Common myeloid progenitor, CD34-positive (primary cell): ENCODE results near the gene MGMT.

ENCODE experiments used
- CTCF ChIA-PET: fragments of 350-600 bp; sonication (Branson Sonifier 250); formaldehyde crosslinking; loops from one replicate; lab custom pipeline; 2021; ENCODE audit warnings: antibody characterized with exemption; lab: Charles Lee
- POLR2A ChIA-PET: fragments of 350-600 bp; sonication (Branson Sonifier 250); formaldehyde crosslinking; loops from one replicate; lab custom pipeline; 2021; ENCODE audit warnings: antibody characterized with exemption; lab: Charles Lee
- DNase-seq, 3 donors: peaks; one replicate each; pipeline versions ENCODE4 v3.0.0 to v3.0.0-alpha.2; 2013
- H3K27ac ChIP-seq, 2 experiments: 1 replicate in 1 of 2; 2 replicates in 1 of 2; pipeline ENCODE4 v1.7.0; 2013; ENCODE audit warnings: inconsistent platforms in 2 of 2, low read length in 2 of 2, mild to moderate bottlenecking in 2 of 2, low read depth in 1 of 2, moderate library complexity in 1 of 2; ENCODE audit not compliant: severe bottlenecking in 2 of 2, insufficient read depth in 1 of 2, poor library complexity in 1 of 2
- H3K27me3 ChIP-seq, 5 experiments: replicated peaks in 2 of 5; 1 replicate in 3 of 5; 2 replicates in 2 of 5; pipeline versions ENCODE4 v1.6.1 to v1.7.0; 2013; ENCODE audit warnings: low read length in 4 of 5, mild to moderate bottlenecking in 2 of 5, moderate library complexity in 2 of 5, inconsistent platforms in 1 of 5; ENCODE audit not compliant: insufficient read depth in 5 of 5, control insufficient read depth in 4 of 5
- H3K36me3 ChIP-seq, 4 experiments: 1 replicate in 2 of 4; 2 replicates in 2 of 4; pipeline versions ENCODE4 v1.6.1 to v1.7.0; 2013; ENCODE audit warnings: low read length in 3 of 4, control low read depth in 1 of 4, mild to moderate bottlenecking in 1 of 4; ENCODE audit not compliant: control insufficient read depth in 4 of 4, insufficient read depth in 4 of 4
- H3K4me1 ChIP-seq, 4 experiments: 1 replicate in 3 of 4; 2 replicates in 1 of 4; pipeline versions ENCODE4 v1.6.1 to v1.7.1; 2013; ENCODE audit warnings: low read length in 3 of 4, mild to moderate bottlenecking in 3 of 4, control low read depth in 1 of 4, inconsistent platforms in 1 of 4, moderate library complexity in 1 of 4; ENCODE audit not compliant: control insufficient read depth in 4 of 4, insufficient read depth in 4 of 4; ENCODE audit errors: control extremely low read depth in 1 of 4
- H3K4me3 ChIP-seq, 7 experiments: 1 replicate in 4 of 7; 2 replicates in 3 of 7; pipeline versions ENCODE4 v1.5.1 to v1.7.0; 2013; ENCODE audit warnings: mild to moderate bottlenecking in 7 of 7, low read length in 6 of 7, moderate library complexity in 6 of 7, inconsistent platforms in 2 of 7, low read depth in 2 of 7, control low read depth in 1 of 7; ENCODE audit not compliant: insufficient read depth in 4 of 7, control insufficient read depth in 1 of 7; ENCODE audit errors: extremely low read depth in 1 of 7
- H3K9me3 ChIP-seq, 5 experiments: 1 replicate in 4 of 5; 2 replicates in 1 of 5; pipeline versions ENCODE4 v1.6.1 to v1.7.1; 2013; ENCODE audit warnings: low read length in 4 of 5, mild to moderate bottlenecking in 2 of 5, inconsistent platforms in 1 of 5, low read depth in 1 of 5, moderate library complexity in 1 of 5; ENCODE audit not compliant: control insufficient read depth in 4 of 5, insufficient read depth in 2 of 5; ENCODE audit errors: control extremely low read depth in 1 of 5
- WGBS: methylation state at CpG from one replicate; pipeline ENCODE4 v1.1.5; 2013; ENCODE audit not compliant: insufficient coverage; 5-methylcytosine and 5-hydroxymethylcytosine counted together

MGMT gene

GRCh38 chr10:129755158-129755591 lies 288.1 kb downstream of the MGMT start:
- DNase-seq: no peak
- H3K27me3 ChIP-seq: no peaks in the 10 kb centered on the region
- peaks cover 0 to 11% (median 1%) of the 10 kb centered on the region in 4 experiments for H3K36me3 ChIP-seq
- WGBS: 100% methylated on average over 1 of the region's 2 CpGs
- no peak overlapping the region for H3K4me3 ChIP-seq
- H3K4me1 ChIP-seq: peaks cover 0 to 15% (median 8%) of the 10 kb centered on the region in 4 experiments
- POLR2A ChIA-PET: no interaction called here
- no peak overlapping the region for H3K27ac ChIP-seq
- CTCF ChIA-PET: interaction anchor here (0.7 to 2.0 kb wide), 2 partner anchors 10 to 15 kb away, joined by 3 to 6 read pairs; no protein-coding TSS in a partner anchor
- peaks cover 4 to 21% (median 8%) of the 10 kb centered on the region in 5 experiments for H3K9me3 ChIP-seq

- WGBS: 94% methylated on average over 7 of the region's 9 CpGs
- Histone ChIP-seq H3K27me3 (no peaks in the 10 kb centered on the region), H3K27ac (no peak overlapping the region), H3K9me3 (peaks cover 4 to 17% (median 8%) of the 10 kb centered on the region in 5 experiments), H3K4me3 (no peak overlapping the region), H3K4me1 (peaks cover 0 to 15% (median 8%) of the 10 kb centered on the region in 4 experiments), H3K36me3 (peaks cover 0 to 15% (median 1%) of the 10 kb centered on the region in 4 experiments)
- ChIA-PET CTCF (interaction anchor here (0.7 to 2.0 kb wide), 2 partner anchors 10 to 14 kb away, joined by 3 to 6 read pairs; no protein-coding TSS in a partner anchor), POLR2A (no interaction called here)
- no peak for DNase-seq
Measured at GRCh38 chr10:129755621-129756020, 288.6 kb downstream of the MGMT start.

- H3K27me3 ChIP-seq: no peaks in the 10 kb centered on the region
- POLR2A ChIA-PET: no interaction called here
- 20% methylated on average over 19 of the region's 21 CpGs for WGBS
- peak overlapping the region; percentile 20 to 85 (median 56) for H3K4me3 ChIP-seq
- H3K9me3 ChIP-seq: peaks cover 4 to 11% (median 8%) of the 10 kb centered on the region in 5 experiments
- peak; percentile 12 to 56 (median 35) for DNase-seq
- peaks cover 0 to 15% (median 8%) of the 10 kb centered on the region in 4 experiments for H3K4me1 ChIP-seq
- H3K27ac ChIP-seq: peak overlapping the region in 1 of 2 experiments; percentile 65
- H3K36me3 ChIP-seq: peaks cover 0 to 15% (median 4%) of the 10 kb centered on the region in 4 experiments
- CTCF ChIA-PET: no interaction called here
Measured at GRCh38 chr10:129756912-129757901, 290.2 kb downstream of the MGMT start.

GRCh38 chr10:129758207-129759021 lies 291.4 kb downstream of the MGMT start:
- WGBS: 99% methylated on average over 18 of the region's 22 CpGs
- Histone ChIP-seq H3K9me3 (peaks cover 0 to 11% (median 8%) of the 10 kb centered on the region in 5 experiments), H3K4me1 (peaks cover 0 to 15% (median 8%) of the 10 kb centered on the region in 4 experiments), H3K36me3 (peaks cover 0 to 15% (median 4%) of the 10 kb centered on the region in 4 experiments), H3K4me3 (no peak overlapping the region), H3K27ac (no peak overlapping the region), H3K27me3 (no peaks in the 10 kb centered on the region)
- no peak for DNase-seq
- ChIA-PET CTCF (no interaction called here), POLR2A (no interaction called here)

- CTCF ChIA-PET: interaction anchor here (0.6 kb wide), 1 partner anchor 189 kb away, joined by 4 read pairs; no protein-coding TSS in a partner anchor
- POLR2A ChIA-PET: no interaction called here
Measured at GRCh38 chr10:129759214-129760002, 292.4 kb downstream of the MGMT start.

GRCh38 chr10:129760003-129760315 lies 292.9 kb downstream of the MGMT start:
- Histone ChIP-seq H3K27ac (no peak overlapping the region), H3K9me3 (peaks cover 0 to 4% (median 0%) of the 10 kb centered on the region in 5 experiments), H3K4me1 (peaks cover 0 to 15% (median 8%) of the 10 kb centered on the region in 4 experiments), H3K4me3 (no peak overlapping the region), H3K36me3 (peaks cover 0 to 15% (median 5%) of the 10 kb centered on the region in 4 experiments), H3K27me3 (no peaks in the 10 kb centered on the region)
- ChIA-PET POLR2A (no interaction called here), CTCF (interaction anchor here (0.6 kb wide), 1 partner anchor 188 kb away, joined by 4 read pairs; no protein-coding TSS in a partner anchor)
- DNase-seq: no peak
- 97% methylated on average over 11 of the region's 11 CpGs for WGBS

More at GRCh38 chr10:129759214-129760002, 292.4 kb downstream of the MGMT start:
- WGBS: 98% methylated on average over 20 of the region's 21 CpGs
- H3K4me1 ChIP-seq: peaks cover 0 to 15% (median 8%) of the 10 kb centered on the region in 4 experiments
- no peak overlapping the region for H3K4me3 ChIP-seq
- H3K27me3 ChIP-seq: no peaks in the 10 kb centered on the region
- H3K9me3 ChIP-seq: peaks cover 0 to 7% (median 3%) of the 10 kb centered on the region in 5 experiments
- peaks cover 0 to 15% (median 5%) of the 10 kb centered on the region in 4 experiments for H3K36me3 ChIP-seq
- H3K27ac ChIP-seq: no peak overlapping the region
- no peak for DNase-seq
